ENCODE data around the gene KIF1B. TPM values are rescaled to one million over a fixed set of nuclear protein-coding genes. Genes with fewer than 3 reads are reported as not detected.

Gene KIF1B
- polyA plus RNA-seq, 1 of the 3 experiments (the other 2 are of a cell fraction), result 6.8 TPM

GRCh38 chr1:10177876-10178275 lies 32.5 kb upstream of the KIF1B start:
- Histone ChIP-seq H3K27me3 (ENCODE audit: insufficient read depth) (no peaks in the 10 kb centered on the region), H3F3A (replicated peaks; ENCODE audit: insufficient read depth) (peaks cover 3% of the 10 kb centered on the region), H3K36me3 (replicated peaks in 1 of 2; ENCODE audit: control insufficient read depth in 1 of 2, insufficient read depth in 2 of 2, low read length in 1 of 2) (peaks cover 6 to 22% of the 10 kb centered on the region in 2 experiments), H2AFZ (ENCODE audit: low read depth) (no peak overlapping the region), H3K9ac (no peak overlapping the region), H3K9me2 (no peaks in the 10 kb centered on the region), H3K4me1 (ENCODE audit: control insufficient read depth in 1 of 2, insufficient read depth in 2 of 2, low read depth in 1 of 2, low read length in 1 of 2) (no peaks in the 10 kb centered on the region; a peak in 1 of 4 replicates), H3K4me2 (no peak overlapping the region), H3K9me3 (no peaks in the 10 kb centered on the region), H3K4me3 (ENCODE audit: low read depth in 2 of 2, low read length in 1 of 2) (no peak overlapping the region), H4K20me1 (ENCODE audit: insufficient read depth) (no peaks in the 10 kb centered on the region), H3K27ac (ENCODE audit: low read depth in 2 of 2, low read length in 1 of 2) (no peak overlapping the region), H3K79me2 (ENCODE audit: insufficient read depth) (no peaks in the 10 kb centered on the region)
- DNase-seq, result no peak
- TF ChIP-seq JUND (IDR thresholded peaks at IDR 0.05) (no peak), TEAD4 (IDR thresholded peaks at IDR 0.05; ENCODE audit: borderline replicate concordance, insufficient read depth) (no peak), EP300 (IDR thresholded peaks at IDR 0.05; ENCODE audit: borderline replicate concordance in 1 of 2, low read depth in 1 of 2, low read length in 1 of 2) (no peak), GATA2 (CRISPR knock-in tag; IDR thresholded peaks at IDR 0.05) (no peak), FOXM1 (IDR thresholded peaks at IDR 0.05; ENCODE audit: low read depth) (no peak), RXRA (IDR thresholded peaks at IDR 0.05; ENCODE audit: borderline replicate concordance, low read depth) (no peak), NFIC (IDR thresholded peaks at IDR 0.05; ENCODE audit: borderline replicate concordance) (no peak), SIN3A (IDR thresholded peaks at IDR 0.05; ENCODE audit: borderline replicate concordance, low read depth, low read length) (no peak), MXI1 (IDR thresholded peaks at IDR 0.05; ENCODE audit: low read depth, low read length) (no peak), CTCF (IDR thresholded peaks at IDR 0.05) (no peak), TCF12 (IDR thresholded peaks at IDR 0.05) (no peak), TAF1 (IDR thresholded peaks at IDR 0.05; ENCODE audit: borderline replicate concordance, low read depth, low read length) (no peak), EZH2phosphoT487 (IDR thresholded peaks at IDR 0.05; ENCODE audit: borderline replicate concordance, low read depth) (no peak)
- ChIA-PET POLR2A (interaction anchor here (0.8 kb wide), 1 partner anchor 16 kb away, joined by 3 read pairs; no protein-coding TSS in a partner anchor), CTCF (interaction anchor here (1.0 kb wide), 1 partner anchor 551 kb away, joined by 3 read pairs; no protein-coding TSS in a partner anchor)
- 68% methylated on average over 5 of the region's 5 CpGs for WGBS (ENCODE audit: low lambda C conversion rate)

- no peaks in the 10 kb centered on the region for H3K79me2 ChIP-seq (ENCODE audit: insufficient read depth)
- H3K4me3 ChIP-seq (ENCODE audit: low read depth in 2 of 2, low read length in 1 of 2), result no peak overlapping the region
- no peak overlapping the region for H2AFZ ChIP-seq (ENCODE audit: low read depth)
- peaks cover 3% of the 10 kb centered on the region for H3F3A ChIP-seq (replicated peaks; ENCODE audit: insufficient read depth)
- ChIA-PET POLR2A (no interaction called here), CTCF (no interaction called here)
- H3K27me3 ChIP-seq (ENCODE audit: insufficient read depth), result no peaks in the 10 kb centered on the region
- H3K4me2 ChIP-seq, result no peak overlapping the region
- no peak for DNase-seq
- no peaks in the 10 kb centered on the region; a peak in 1 of 4 replicates for H3K4me1 ChIP-seq (ENCODE audit: control insufficient read depth in 1 of 2, insufficient read depth in 2 of 2, low read depth in 1 of 2, low read length in 1 of 2)
- no peak overlapping the region for H3K9ac ChIP-seq
- H3K27ac ChIP-seq (ENCODE audit: low read depth in 2 of 2, low read length in 1 of 2), result no peak overlapping the region
- peaks cover 5 to 18% of the 10 kb centered on the region in 2 experiments for H3K36me3 ChIP-seq (replicated peaks in 1 of 2; ENCODE audit: control insufficient read depth in 1 of 2, insufficient read depth in 2 of 2, low read length in 1 of 2)
- no peaks in the 10 kb centered on the region for H3K9me3 ChIP-seq
- WGBS (ENCODE audit: low lambda C conversion rate), result 87% methylated on average over 22 of the region's 22 CpGs
- H4K20me1 ChIP-seq (ENCODE audit: insufficient read depth), result no peaks in the 10 kb centered on the region
- H3K9me2 ChIP-seq, result no peaks in the 10 kb centered on the region
- TF ChIP-seq RFX5 (IDR thresholded peaks at IDR 0.05; ENCODE audit: low read length), result no peak
- no peak for TF ChIP-seq CHD2 (IDR thresholded peaks at IDR 0.05; ENCODE audit: low read length, partially characterized antibody)
- no peak for TF ChIP-seq FOSL2 (IDR thresholded peaks at IDR 0.05; ENCODE audit: borderline replicate concordance, low read depth)
- no peak for TF ChIP-seq RXRA (IDR thresholded peaks at IDR 0.05; ENCODE audit: borderline replicate concordance, low read depth)
- TF ChIP-seq NFIC (IDR thresholded peaks at IDR 0.05; ENCODE audit: borderline replicate concordance), result no peak
- TF ChIP-seq YY1 (IDR thresholded peaks at IDR 0.05; ENCODE audit: low read depth), result no peak
- TF ChIP-seq NRF1 (IDR thresholded peaks at IDR 0.05; ENCODE audit: low read depth, low read length), result no peak
- no peak for TF ChIP-seq CTCF (IDR thresholded peaks at IDR 0.05)
- no peak for TF ChIP-seq TAF1 (IDR thresholded peaks at IDR 0.05; ENCODE audit: borderline replicate concordance, low read depth, low read length)
- TF ChIP-seq PBX3 (IDR thresholded peaks at IDR 0.05), result no peak
- TF ChIP-seq EZH2phosphoT487 (IDR thresholded peaks at IDR 0.05; ENCODE audit: borderline replicate concordance, low read depth), result no peak
- no peak for TF ChIP-seq MEF2A (IDR thresholded peaks at IDR 0.05; ENCODE audit: borderline replicate concordance, low read depth)
- no peak for TF ChIP-seq EP300 (IDR thresholded peaks at IDR 0.05; ENCODE audit: borderline replicate concordance in 1 of 2, low read depth in 1 of 2, low read length in 1 of 2)
These were observed 31.6 kb upstream of the KIF1B start for GRCh38 chr1:10178597-10179405.

All from SK-N-SH (cell line).